ENCODE results near the gene CBARP. TPM values are rescaled to one million over a fixed set of nuclear protein-coding genes. Genes with fewer than 3 reads are reported as not detected.

The CBARP gene
- total RNA-seq, 3 donors from 2014 or later: 0.63 to 1.4 (median 1.1) TPM

GRCh38 chr19:1271528-1272422 lies 34.0 kb upstream of the CBARP start:
- Mint-ChIP-seq H3K36me3 (ENCODE audit: insufficient read depth) (peaks cover 36% of the 10 kb centered on the region), H3K27me3 (ENCODE audit: low read depth) (no peaks in the 10 kb centered on the region), H3K4me1 (ENCODE audit: low read depth) (peaks cover 63% of the 10 kb centered on the region), H3K9me3 (no peaks in the 10 kb centered on the region), H3K4me3 (peak overlapping the region; percentile 92)
- ATAC-seq (no peak), DNase-seq (no peak)

- peak overlapping the region; percentile 92 for H3K4me3 Mint-ChIP-seq
- no peaks in the 10 kb centered on the region for H3K9me3 Mint-ChIP-seq
- no peak for DNase-seq
- H3K4me1 Mint-ChIP-seq (ENCODE audit: low read depth): peaks cover 61% of the 10 kb centered on the region
- H3K27me3 Mint-ChIP-seq (ENCODE audit: low read depth): no peaks in the 10 kb centered on the region
- no peak for ATAC-seq
- H3K36me3 Mint-ChIP-seq (ENCODE audit: insufficient read depth): peaks cover 35% of the 10 kb centered on the region
These were observed 33.2 kb upstream of the CBARP start for GRCh38 chr19:1270854-1271527.

DNA sequence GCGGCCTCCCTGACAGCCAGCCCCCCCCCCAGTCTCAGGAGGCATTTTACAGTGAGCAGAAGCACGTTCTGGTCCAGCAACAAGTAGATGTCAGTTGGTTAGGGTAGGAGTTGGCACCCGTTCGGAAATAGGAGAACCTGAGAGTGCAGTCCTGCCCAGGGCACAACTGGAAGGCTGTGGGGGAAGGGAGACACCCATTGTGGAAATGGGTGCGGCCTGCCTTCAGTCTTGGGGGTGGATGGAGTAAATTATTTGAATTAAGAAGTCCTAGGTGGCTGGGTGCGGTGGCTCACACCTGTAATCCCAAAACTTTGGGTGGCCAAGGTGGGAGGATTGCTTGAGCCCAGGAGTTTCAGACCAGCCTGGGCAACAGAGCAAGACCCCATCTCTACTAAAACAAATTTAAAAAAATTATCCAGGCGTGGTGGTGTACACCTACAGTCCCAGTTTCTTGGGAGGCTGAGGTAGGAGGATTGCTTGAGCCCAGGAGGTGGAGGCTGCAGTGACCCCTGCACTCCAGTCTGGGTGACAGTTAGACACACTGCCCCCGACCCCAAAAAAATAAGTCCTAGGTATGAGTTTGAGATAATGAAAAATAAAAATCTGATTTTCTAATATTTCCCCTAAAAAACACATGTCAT lies 32.5 kb upstream of the CBARP start:
- H3K9me3 Mint-ChIP-seq: no peaks in the 10 kb centered on the region
- ATAC-seq (no peak), DNase-seq (no peak)
- no peaks in the 10 kb centered on the region for H3K27me3 Mint-ChIP-seq (ENCODE audit: low read depth)
- H3K36me3 Mint-ChIP-seq (ENCODE audit: insufficient read depth): peaks cover 35% of the 10 kb centered on the region
- peak overlapping the region; percentile 92 for H3K4me3 Mint-ChIP-seq
- H3K4me1 Mint-ChIP-seq (ENCODE audit: low read depth): peaks cover 65% of the 10 kb centered on the region

DNA sequence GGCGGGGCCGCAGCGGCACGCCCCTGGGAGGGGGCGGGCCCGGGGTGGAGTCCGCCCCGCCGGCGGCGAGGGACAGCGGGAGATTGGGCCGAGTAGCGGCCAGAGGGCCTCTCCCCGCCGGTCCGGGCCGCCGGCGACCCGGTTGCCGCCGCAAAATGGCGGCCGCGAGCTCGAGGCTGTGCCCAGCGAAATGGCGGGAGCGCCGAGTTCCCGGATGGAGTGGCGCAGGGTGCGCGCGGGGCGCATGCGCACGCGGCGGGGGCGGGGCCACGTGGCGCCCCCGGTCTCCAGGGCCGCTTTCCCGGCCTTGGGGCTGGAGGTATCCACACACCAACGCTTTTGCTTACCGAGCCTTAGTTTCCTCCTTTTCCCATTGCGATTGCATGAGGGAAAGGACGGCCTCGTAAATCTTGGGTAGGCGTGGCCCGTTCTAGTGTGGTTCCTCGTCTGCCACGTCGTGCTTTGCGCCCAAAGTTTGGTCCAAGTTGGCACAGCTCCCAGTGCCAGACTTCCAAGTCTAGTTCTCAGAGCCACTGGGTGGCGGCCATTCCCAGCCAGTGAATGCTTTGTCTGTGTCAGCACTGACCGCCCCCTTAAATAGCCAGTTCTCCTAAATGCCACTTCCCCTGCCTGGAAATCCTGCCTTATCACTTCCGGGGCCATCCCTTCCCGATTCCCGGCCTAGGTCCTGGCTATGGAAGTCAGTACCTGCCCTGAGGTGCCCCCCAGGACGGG lies 31.8 kb upstream of the CBARP start:
- peak; percentile 47 to 50 for ATAC-seq
- peak; percentile 84 for DNase-seq
- peaks cover 35% of the 10 kb centered on the region for H3K36me3 Mint-ChIP-seq (ENCODE audit: insufficient read depth)
- H3K27me3 Mint-ChIP-seq (ENCODE audit: low read depth): no peaks in the 10 kb centered on the region
- H3K4me3 Mint-ChIP-seq: peak overlapping the region; percentile 92
- no peaks in the 10 kb centered on the region for H3K9me3 Mint-ChIP-seq
- peaks cover 70% of the 10 kb centered on the region for H3K4me1 Mint-ChIP-seq (ENCODE audit: low read depth)

DNA sequence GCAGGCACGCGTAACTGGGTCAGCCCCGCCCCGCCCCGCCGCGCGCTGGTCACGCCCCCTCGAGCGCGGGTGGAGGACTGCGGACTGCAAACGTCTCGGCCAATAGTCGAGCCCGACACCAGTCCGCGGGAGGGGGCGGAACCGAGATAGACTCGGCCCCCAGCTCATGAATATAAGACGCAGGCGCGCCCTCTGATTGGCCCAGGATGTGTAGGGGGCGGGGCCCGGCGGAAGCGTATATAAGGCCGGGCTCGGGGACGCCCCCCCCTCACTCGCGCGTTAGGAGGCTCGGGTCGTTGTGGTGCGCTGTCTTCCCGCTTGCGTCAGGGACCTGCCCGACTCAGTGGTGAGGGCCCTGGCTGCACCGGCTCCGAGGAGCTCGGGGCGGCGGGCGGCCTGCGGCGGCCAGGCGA lies 31.3 kb upstream of the CBARP start, which contains the start of gene CIRBP:
CIRBP (plus strand) TSS at position 268 of the 413 bp plus-strand sequence. CDS start 1,602 bp downstream, outside the sequence.
- H3K9me3 Mint-ChIP-seq: no peaks in the 10 kb centered on the region
- H3K4me3 Mint-ChIP-seq: peak within 1 kb of the TSS; percentile 92
- peaks cover 71% of the 10 kb centered on the region for H3K4me1 Mint-ChIP-seq (ENCODE audit: low read depth)
- no peaks in the 10 kb centered on the region for H3K27me3 Mint-ChIP-seq (ENCODE audit: low read depth)
- H3K36me3 Mint-ChIP-seq (ENCODE audit: insufficient read depth): peaks cover 34% of the 10 kb centered on the region
- ATAC-seq (peak; percentile 75 to 79), DNase-seq (peak; percentile 99)

GRCh38 chr19:1268226-1269064 lies 30.6 kb upstream of the CBARP start:
- no peak for DNase-seq

GRCh38 chr19:1267477-1268225 lies 29.8 kb upstream of the CBARP start:
- H3K4me1 Mint-ChIP-seq (ENCODE audit: low read depth): peaks cover 65% of the 10 kb centered on the region
- H3K27me3 Mint-ChIP-seq (ENCODE audit: low read depth): no peaks in the 10 kb centered on the region
- peaks cover 23% of the 10 kb centered on the region for H3K36me3 Mint-ChIP-seq (ENCODE audit: insufficient read depth)
- peak overlapping the region; percentile 64 for H3K4me3 Mint-ChIP-seq
- no peak for ATAC-seq
- DNase-seq: no peak
- H3K9me3 Mint-ChIP-seq: no peaks in the 10 kb centered on the region

More at GRCh38 chr19:1268226-1269064, 30.6 kb upstream of the CBARP start:
- Mint-ChIP-seq H3K4me3 (peak overlapping the region; percentile 71), H3K27me3 (ENCODE audit: low read depth) (no peaks in the 10 kb centered on the region), H3K36me3 (ENCODE audit: insufficient read depth) (peaks cover 28% of the 10 kb centered on the region), H3K9me3 (no peaks in the 10 kb centered on the region), H3K4me1 (ENCODE audit: low read depth) (peaks cover 64% of the 10 kb centered on the region)
- ATAC-seq: no peak

DNA sequence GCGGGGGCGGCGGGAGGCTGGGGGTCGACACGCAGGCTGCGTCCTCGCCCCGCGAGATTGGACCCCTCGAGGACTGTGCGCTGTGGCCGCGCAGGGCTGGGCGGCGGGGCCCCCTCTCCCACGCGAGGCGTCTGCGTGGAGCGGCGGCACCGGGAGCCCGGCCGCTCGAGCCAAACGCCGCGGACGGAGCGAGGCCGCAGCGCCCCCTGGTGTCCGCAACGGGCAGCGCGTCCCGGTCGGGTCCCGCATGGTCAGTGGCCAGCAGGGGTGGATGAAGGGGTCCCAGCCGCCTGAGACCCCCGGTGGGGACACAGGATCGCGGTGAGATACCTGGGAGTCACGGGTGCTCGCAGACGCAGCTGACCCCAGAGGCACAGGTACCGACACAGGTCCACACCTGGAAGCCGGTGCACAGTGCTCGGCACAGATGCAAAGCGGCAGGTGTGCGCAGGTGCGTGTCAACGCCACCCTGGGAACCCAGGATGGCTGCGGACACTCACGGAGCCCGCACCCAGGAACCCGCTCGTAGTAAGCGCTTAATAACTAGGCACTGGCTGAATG lies 29.2 kb upstream of the CBARP start:
- Mint-ChIP-seq H3K9me3 (no peaks in the 10 kb centered on the region), H3K27me3 (ENCODE audit: low read depth) (no peaks in the 10 kb centered on the region)
- DNase-seq: peak; percentile 67

GRCh38 chr19:1266129-1266915 lies 28.5 kb upstream of the CBARP start:
- H3K9me3 Mint-ChIP-seq: no peaks in the 10 kb centered on the region
- ATAC-seq (peak; percentile 15 to 18), DNase-seq (peak; percentile 76)
- H3K36me3 Mint-ChIP-seq (ENCODE audit: insufficient read depth): peaks cover 11% of the 10 kb centered on the region
- peaks cover 63% of the 10 kb centered on the region for H3K4me1 Mint-ChIP-seq (ENCODE audit: low read depth)
- peak overlapping the region; percentile 27 for H3K4me3 Mint-ChIP-seq
- H3K27me3 Mint-ChIP-seq (ENCODE audit: low read depth): no peaks in the 10 kb centered on the region

More for the DNA sequence above, 29.2 kb upstream of the CBARP start:
- peak in 1 of 2 donors; percentile 3 for ATAC-seq
- Mint-ChIP-seq H3K4me1 (ENCODE audit: low read depth) (peaks cover 63% of the 10 kb centered on the region), H3K36me3 (ENCODE audit: insufficient read depth) (peaks cover 17% of the 10 kb centered on the region), H3K4me3 (peak overlapping the region; percentile 64)

DNA sequence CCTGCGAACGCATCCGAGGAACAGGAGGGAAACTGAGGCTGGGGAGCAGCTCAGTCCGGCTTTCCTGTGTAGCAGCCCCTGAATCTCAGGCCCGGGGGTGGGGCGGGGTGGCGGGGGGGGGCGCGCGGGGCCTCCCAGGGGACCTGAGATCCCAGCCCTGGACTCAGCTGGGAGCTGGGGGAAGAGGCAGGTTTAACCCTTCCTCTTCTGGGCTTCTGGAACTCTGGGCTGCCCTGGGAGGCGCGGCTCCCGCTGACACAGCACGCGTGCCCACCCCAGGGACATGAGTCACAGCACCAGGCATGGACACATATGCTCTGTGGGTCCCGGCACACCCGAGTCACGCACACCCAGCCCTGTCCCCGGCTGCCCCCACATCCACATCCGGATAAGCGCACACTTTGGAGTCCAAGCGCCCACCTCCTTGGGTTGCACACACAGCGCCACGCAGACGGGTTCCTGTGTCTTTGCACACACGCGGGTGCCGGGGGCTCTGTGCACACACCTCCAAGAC lies 27.9 kb upstream of the CBARP start:
- H3K4me3 Mint-ChIP-seq: peak overlapping the region; percentile 27
- peaks cover 58% of the 10 kb centered on the region for H3K4me1 Mint-ChIP-seq (ENCODE audit: low read depth)
- no peak for DNase-seq

DNA sequence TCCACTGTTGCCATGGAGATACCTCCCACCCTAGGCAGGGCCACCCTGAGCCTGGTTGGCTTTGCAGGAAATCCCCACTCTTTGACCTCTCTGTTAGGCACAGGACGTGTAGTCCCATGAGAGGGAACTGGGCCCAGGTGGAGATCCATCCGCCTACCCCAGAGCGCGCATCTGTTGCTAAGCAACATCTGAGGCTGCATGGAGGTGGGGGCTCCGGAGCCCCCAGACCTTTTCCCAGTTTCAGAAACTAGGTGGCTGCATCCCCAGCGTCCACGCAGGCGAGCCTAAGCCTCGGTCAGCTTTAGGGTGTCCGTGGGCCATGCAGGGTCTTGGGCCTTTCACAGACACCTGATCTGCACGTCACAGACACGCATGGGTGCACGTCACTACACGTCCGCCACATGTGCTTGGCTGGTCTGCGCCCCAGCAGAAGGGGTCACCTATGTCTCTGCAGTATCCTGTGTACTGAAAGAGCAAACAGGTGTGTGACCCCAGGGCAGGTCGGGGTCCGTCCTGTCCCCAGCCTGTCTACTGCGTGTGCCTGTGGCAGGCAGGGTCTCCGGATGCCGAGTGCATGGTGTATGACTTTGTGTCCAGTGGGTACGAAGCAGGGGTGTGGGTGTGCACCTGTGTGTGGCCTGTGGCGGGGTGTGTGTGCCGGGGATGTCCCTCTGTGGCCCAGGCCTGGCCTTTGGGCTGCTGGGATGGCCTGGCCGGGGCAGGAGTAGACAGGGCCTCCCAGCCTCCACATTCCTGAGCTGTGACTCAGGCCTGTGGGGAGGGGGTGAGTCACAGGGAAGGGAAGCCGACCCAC lies 27.2 kb upstream of the CBARP start:
- ATAC-seq: no peak
- no peaks in the 10 kb centered on the region for H3K27me3 Mint-ChIP-seq (ENCODE audit: low read depth)
- peaks cover under 1% of the 10 kb centered on the region for H3K36me3 Mint-ChIP-seq (ENCODE audit: insufficient read depth)
- DNase-seq: no peak
- no peaks in the 10 kb centered on the region for H3K9me3 Mint-ChIP-seq
- H3K4me1 Mint-ChIP-seq (ENCODE audit: low read depth): peaks cover 52% of the 10 kb centered on the region
- peak overlapping the region; percentile 26 for H3K4me3 Mint-ChIP-seq

More for the DNA sequence above, 27.9 kb upstream of the CBARP start:
- no peaks in the 10 kb centered on the region for H3K9me3 Mint-ChIP-seq
- peaks cover 4% of the 10 kb centered on the region for H3K36me3 Mint-ChIP-seq (ENCODE audit: insufficient read depth)
- ATAC-seq: no peak
- H3K27me3 Mint-ChIP-seq (ENCODE audit: low read depth): no peaks in the 10 kb centered on the region

Measured in activated T-cell treated with anti-CD3 and anti-CD28 coated beads, Interleukin-2, amount 50 U/mL, for 4 hours (primary cell).